GM19023 (cell line): Measurements from ENCODE around the gene UPB1.
"Not testable (repeated sequence)": the region's sequence is repeated elsewhere in the genome, so short reads cannot be mapped to it uniquely, and the experiment has no call there.

Experiments used
- ATAC-seq: cut with Tn5 transposase; IDR thresholded peaks from one replicate; pipeline ENCODE4 v1.9.1; 2021; ENCODE audit warnings: mild to moderate bottlenecking, moderate library complexity; ENCODE audit not compliant: unreplicated experiment

UPB1 gene

DNA sequence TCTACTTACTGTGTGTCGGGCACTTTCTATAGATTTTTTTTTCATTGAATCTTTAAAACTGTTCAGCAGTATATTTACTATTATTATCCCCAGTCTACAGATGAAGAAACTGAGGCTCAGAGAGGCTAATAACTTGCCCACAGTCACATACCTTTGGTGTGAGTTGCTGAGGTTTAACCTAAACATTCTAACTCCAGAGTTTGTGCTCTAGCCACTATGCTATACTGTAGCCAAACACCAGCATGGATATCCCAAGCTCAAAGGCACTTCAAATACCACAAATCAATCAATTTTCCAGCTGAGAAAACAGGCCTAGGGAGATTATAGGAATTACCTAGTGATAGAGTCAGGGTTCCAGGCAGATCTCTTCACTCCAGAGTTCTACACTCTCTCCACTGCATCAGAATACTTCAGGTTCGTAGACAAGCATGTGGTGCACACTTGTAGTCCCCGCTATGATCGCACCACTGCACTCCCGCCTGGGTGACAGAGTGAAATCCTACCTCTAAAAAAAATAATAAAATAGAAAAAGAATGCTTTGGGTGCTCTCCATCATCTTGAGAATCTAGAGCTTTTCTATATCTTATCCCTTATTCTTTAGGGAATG lies 20.4 kb upstream of the UPB1 start:
- ATAC-seq = no peak

GRCh38 chr22:24481641-24482040 lies 13.5 kb upstream of the UPB1 start:
- no peak for ATAC-seq

- no peak for ATAC-seq
These were observed 12.6 kb upstream of the UPB1 start for GRCh38 chr22:24482575-24482974.

DNA sequence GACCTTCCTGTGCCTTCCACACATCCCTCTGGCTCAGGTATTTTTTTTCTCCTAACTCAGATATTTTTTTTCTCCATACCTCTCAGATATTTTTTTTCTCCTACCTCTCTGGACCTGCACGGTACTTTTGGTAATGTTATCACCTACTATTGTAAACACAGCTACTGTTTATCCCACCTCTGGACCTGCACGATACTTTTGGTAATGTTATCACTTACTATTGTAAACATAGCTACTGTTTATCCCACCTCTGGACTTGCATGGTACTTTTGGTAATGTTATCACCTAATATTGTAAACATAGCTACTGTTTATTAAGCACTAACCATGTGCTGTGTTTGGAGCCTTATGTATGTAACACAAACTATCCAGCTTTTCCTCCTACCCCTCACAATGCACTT lies 12.1 kb upstream of the UPB1 start:
- no peak for ATAC-seq

DNA sequence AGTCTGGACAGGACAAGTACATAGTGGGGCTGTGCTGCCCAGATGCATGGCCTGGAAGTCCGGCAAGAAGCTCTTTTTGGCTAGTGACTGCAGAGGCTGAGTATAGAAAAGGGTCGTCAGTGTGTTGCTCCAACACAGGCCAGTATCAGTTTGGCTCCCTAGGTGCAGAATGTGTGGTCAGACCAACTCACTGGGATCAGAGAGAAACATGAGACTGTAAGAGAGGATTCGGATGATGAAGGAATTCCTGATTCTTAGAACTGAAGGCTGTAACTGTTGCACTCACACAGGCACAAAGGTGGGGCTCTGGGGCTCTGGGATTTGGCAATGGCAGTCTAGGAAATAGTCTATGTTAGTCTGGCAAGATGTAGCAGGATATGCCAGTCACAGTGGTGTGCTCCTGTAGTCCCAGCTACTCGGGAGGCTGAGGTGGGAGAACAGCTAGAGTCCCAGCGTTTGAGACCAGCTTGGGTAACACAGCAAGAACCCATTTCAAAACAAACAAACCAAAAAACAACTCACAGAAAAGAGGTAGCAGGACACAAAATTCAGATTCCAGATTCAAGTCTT lies 11.1 kb upstream of the UPB1 start:
- ATAC-seq = no peak

DNA sequence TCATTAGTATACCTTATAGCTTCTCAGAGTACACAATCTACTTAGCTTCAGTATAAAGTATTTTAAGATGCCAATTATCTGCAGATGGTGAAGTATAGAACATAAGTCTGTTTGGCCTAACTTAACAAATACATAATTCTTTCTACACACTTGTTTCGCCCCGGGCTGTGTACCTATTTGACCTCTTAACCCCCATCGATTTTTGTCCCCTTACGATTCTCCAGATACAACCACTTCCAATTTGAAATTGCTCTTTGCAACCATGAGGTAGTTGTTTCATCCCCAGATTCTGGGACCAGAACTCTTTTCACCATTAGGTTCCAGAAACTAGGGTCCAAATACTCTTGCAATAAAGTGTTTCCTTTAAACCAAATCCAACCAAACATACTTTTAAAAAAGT lies 10.0 kb upstream of the UPB1 start:
- no peak for ATAC-seq

- no peak for ATAC-seq
These were observed 9.5 kb upstream of the UPB1 start for GRCh38 chr22:24485608-24486007.

- ATAC-seq = no peak
These were observed 8.6 kb upstream of the UPB1 start for GRCh38 chr22:24486501-24486921.

- ATAC-seq = no peak
These were observed 6.1 kb upstream of the UPB1 start for GRCh38 chr22:24489011-24489410.

- ATAC-seq = not testable (repeated sequence)
These were observed 5.7 kb upstream of the UPB1 start for GRCh38 chr22:24489434-24489833.

GRCh38 chr22:24492391-24492790 lies 2.7 kb upstream of the UPB1 start:
- no peak for ATAC-seq

GRCh38 chr22:24494167-24494527 lies 985 bp upstream of the UPB1 start:
- no peak for ATAC-seq

DNA sequence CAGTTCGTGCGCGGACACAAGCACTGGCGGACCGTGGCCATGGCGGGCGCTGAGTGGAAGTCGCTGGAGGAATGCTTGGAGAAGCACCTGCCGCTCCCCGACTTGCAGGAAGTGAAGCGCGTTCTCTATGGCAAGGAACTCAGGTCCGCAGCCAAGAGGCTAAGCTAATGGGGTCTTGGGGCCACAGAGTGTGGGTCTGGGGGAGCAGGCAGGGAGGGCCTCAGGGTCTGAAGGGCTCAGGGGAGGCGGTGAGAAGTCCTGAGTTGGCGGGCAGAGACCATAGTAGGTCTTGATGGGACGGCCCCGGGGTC lies 188 bp downstream of the UPB1 start:
- ATAC-seq = no peak

- no peak for ATAC-seq
These were observed 1.1 kb downstream of the UPB1 start for GRCh38 chr22:24496234-24496633.

DNA sequence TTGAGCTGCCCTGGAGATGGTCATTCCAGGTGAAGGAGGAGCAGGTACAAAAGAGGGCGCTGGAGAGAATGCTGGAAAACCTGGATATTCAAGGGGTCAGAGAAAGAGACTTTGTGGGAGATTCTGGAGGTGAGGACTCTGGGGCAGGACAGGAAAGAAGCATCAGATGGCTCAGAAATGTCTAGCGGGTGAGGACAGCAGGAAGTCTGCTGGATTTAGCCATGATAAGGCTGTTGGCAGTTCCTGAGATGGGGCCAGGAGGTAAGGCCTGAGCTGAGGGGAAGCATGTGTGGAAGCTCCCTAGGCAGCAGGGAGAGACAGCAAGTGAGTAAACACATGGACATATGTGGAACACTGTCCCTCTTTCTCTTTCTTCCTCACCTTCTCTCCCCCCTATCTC lies 1.5 kb downstream of the UPB1 start:
- ATAC-seq = no peak

- ATAC-seq = no peak
These were observed 2.7 kb downstream of the UPB1 start for GRCh38 chr22:24497841-24498258.

- ATAC-seq = no peak
These were observed 3.7 kb downstream of the UPB1 start for GRCh38 chr22:24498824-24499223.

GRCh38 chr22:24499706-24500276 lies 4.7 kb downstream of the UPB1 start:
- ATAC-seq = no peak

GRCh38 chr22:24500277-24500820 lies 5.2 kb downstream of the UPB1 start:
- no peak for ATAC-seq

DNA sequence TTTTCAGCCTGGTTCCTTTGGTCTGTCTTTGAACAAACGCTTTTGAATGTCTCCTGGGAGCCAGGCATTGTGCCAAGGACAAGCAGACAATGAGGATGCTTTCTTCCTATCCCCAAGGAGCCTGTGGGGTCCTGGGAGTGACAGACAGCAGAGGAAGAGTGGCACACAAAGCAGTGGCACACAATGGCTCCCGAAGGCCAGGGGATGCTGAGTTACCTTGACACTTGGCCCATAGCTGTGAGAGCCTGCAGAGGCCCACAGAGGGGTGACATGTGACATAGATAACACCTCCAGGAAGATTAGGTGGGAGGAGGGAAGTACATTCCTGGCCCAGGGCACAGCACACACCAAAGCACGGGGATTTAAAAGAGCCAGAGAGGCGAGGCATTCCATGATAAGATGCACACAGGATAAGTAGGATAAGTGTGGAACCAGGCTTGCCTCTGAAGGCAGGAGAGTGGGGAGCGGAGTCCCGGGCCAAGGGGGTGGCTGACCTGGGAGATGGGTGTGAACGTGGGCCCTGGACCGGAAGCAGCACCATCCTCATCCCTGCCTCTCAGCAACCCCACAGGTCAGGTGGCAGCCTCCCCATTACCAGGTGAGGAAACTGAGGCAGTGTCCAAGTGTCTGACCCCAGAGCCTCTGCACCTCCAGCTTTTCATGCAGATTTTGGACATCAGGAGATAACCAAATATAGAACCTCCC lies 6.3 kb downstream of the UPB1 start:
- no peak for ATAC-seq

GRCh38 chr22:24502034-24502433 lies 6.9 kb downstream of the UPB1 start:
- ATAC-seq = no peak

- no peak for ATAC-seq
These were observed 7.4 kb downstream of the UPB1 start for GRCh38 chr22:24502541-24502940.
